ENCODE results near the gene MPEG1.

DNA sequence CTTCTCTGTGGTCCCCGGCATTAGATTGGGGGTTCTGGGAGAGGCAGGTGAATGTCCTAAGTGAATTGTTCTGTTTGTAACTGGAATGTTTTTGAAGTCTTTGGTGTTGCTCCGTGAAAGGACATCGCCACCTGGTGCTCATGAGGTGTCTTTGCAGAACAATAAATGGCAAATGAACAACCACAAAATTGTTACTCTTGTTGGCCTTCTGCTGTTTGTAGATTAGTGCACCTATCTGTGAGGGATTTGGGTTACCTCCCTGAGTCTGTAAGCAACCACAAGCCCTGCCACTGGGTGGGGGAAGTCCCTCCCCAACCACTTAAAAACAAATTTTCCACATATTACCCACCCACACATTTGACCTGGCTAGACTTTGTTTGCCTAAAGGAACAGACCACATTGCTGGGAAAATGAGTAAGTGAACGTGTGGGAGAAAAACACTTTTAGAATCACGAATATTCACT lies 4.7 kb downstream of the MPEG1 start:
- TF ChIP-seq, protein P1, sequence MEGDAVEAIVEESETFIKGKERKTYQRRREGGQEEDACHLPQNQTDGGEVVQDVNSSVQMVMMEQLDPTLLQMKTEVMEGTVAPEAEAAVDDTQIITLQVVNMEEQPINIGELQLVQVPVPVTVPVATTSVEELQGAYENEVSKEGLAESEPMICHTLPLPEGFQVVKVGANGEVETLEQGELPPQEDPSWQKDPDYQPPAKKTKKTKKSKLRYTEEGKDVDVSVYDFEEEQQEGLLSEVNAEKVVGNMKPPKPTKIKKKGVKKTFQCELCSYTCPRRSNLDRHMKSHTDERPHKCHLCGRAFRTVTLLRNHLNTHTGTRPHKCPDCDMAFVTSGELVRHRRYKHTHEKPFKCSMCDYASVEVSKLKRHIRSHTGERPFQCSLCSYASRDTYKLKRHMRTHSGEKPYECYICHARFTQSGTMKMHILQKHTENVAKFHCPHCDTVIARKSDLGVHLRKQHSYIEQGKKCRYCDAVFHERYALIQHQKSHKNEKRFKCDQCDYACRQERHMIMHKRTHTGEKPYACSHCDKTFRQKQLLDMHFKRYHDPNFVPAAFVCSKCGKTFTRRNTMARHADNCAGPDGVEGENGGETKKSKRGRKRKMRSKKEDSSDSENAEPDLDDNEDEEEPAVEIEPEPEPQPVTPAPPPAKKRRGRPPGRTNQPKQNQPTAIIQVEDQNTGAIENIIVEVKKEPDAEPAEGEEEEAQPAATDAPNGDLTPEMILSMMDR (IDR thresholded peaks at IDR 0.05; ENCODE audit: low read depth, low read length): peak; percentile 73
- no peak for TF ChIP-seq EZH2phosphoT487 (IDR thresholded peaks at IDR 0.05; ENCODE audit: low read depth)
